ENCODE data around the gene KLHL36. TPM values are rescaled to one million over a fixed set of nuclear protein-coding genes. Genes with fewer than 3 reads are reported as not detected.
"Not testable (repeated sequence)": the region's sequence is repeated elsewhere in the genome, so short reads cannot be mapped to it uniquely, and the experiment has no call there.

Gene KLHL36
- total RNA-seq, 1 donor from 2014 or later, result 72.7 TPM

GRCh38 chr16:84686707-84687298, 38.5 kb downstream of the KLHL36 start:
- ChIA-PET CTCF (interaction anchor here (1.8 to 3.0 kb wide), 2 partner anchors 14 to 40 kb away, joined by 4 to 12 read pairs; no protein-coding TSS in a partner anchor), POLR2A (interaction anchor here (1.0 to 1.1 kb wide), 2 partner anchors 10 to 16 kb away, joined by 3 to 5 read pairs; no protein-coding TSS in a partner anchor)
- Mint-ChIP-seq H3K4me1 (peaks cover 22% of the 10 kb centered on the region), H3K36me3 (ENCODE audit: low read depth) (no peaks in the 10 kb centered on the region), H3K9me3 (no peaks in the 10 kb centered on the region), H3K27me3 (peaks cover 6% of the 10 kb centered on the region), H3K4me3 (no peak overlapping the region), H3K27ac (no peak overlapping the region)
- no peak for ATAC-seq (ENCODE audit: low read depth)
- DNase-seq, result no peak
- intact Hi-C loops (cut with micrococcal nuclease), result loop anchor here (1.0 kb wide), 1 partner anchor 13 kb away; no protein-coding TSS in a partner anchor
- TF ChIP-seq, protein P1, sequence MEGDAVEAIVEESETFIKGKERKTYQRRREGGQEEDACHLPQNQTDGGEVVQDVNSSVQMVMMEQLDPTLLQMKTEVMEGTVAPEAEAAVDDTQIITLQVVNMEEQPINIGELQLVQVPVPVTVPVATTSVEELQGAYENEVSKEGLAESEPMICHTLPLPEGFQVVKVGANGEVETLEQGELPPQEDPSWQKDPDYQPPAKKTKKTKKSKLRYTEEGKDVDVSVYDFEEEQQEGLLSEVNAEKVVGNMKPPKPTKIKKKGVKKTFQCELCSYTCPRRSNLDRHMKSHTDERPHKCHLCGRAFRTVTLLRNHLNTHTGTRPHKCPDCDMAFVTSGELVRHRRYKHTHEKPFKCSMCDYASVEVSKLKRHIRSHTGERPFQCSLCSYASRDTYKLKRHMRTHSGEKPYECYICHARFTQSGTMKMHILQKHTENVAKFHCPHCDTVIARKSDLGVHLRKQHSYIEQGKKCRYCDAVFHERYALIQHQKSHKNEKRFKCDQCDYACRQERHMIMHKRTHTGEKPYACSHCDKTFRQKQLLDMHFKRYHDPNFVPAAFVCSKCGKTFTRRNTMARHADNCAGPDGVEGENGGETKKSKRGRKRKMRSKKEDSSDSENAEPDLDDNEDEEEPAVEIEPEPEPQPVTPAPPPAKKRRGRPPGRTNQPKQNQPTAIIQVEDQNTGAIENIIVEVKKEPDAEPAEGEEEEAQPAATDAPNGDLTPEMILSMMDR (IDR thresholded peaks at IDR 0.05), result no peak

DNA sequence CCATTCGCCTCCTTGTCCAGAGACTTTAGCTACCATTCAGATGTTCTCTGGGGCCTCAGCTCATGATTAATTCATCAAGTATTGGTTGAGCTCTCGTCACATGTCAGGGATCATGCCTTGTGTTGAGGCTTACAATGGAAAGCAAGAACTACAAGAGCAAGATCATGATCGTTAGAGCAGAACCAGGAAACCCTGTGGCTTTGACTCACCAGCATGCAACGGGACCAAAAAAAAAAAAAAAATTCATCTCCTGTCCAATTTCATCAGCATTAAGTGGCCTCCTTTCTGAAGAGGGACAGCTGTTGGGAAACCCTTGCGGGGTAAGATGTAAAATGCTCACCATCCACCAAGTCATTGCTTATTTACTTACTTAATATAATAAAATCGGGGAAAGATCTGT, 39.4 kb downstream of the KLHL36 start:
- no peak for DNase-seq
- TF ChIP-seq, protein P1 (IDR thresholded peaks at IDR 0.05), result no peak
- ChIA-PET POLR2A (interaction anchor here (0.6 to 1.4 kb wide), 9 partner anchors 9 to 1116 kb away, joined by 3 to 14 read pairs (median 5); no protein-coding TSS in a partner anchor), CTCF (interaction anchor here (0.6 to 1.8 kb wide), 5 partner anchors 14 to 42 kb away, joined by 3 to 5 read pairs (median 4); no protein-coding TSS in a partner anchor)
- ATAC-seq (ENCODE audit: low read depth), result peak; percentile 98
- Mint-ChIP-seq H3K27me3 (peaks cover 6% of the 10 kb centered on the region), H3K9me3 (no peaks in the 10 kb centered on the region), H3K4me3 (peak overlapping the region; percentile 13), H3K36me3 (ENCODE audit: low read depth) (no peaks in the 10 kb centered on the region), H3K4me1 (peaks cover 22% of the 10 kb centered on the region), H3K27ac (peak overlapping the region; percentile 54)
- intact Hi-C loops (cut with micrococcal nuclease), result loop anchor here (1.0 kb wide), 1 partner anchor 13 kb away; no protein-coding TSS in a partner anchor

DNA sequence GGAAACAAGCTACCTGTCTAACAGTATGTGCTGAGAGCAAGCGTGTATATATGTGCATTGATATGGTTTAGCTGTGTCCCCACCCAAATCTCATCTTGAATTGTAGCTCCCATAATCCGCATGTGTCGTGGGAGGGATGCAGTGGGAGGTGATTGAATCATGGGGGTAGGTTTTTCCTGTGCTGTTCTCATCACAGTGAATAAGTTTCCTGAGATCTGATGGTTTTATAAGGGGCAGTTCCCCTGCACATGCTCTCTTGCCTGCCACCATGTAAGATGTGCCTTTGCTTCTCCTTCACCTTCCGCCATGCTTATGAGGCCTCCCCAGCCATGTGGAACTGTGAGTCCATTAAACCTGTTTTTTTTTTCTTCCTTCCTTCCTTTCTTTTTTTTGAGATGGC, 39.9 kb downstream of the KLHL36 start:
- peak overlapping the region; percentile 54 for H3K27ac Mint-ChIP-seq
- H3K36me3 Mint-ChIP-seq (ENCODE audit: low read depth); H3K27me3 Mint-ChIP-seq; intact Hi-C loops (cut with micrococcal nuclease); DNase-seq; H3K9me3 Mint-ChIP-seq; H3K4me3 Mint-ChIP-seq: not testable (repeated sequence)
- POLR2A ChIA-PET, result interaction anchor here (0.5 to 1.4 kb wide), 7 partner anchors 9 to 321 kb away, joined by 3 to 14 read pairs (median 4); no protein-coding TSS in a partner anchor
- CTCF ChIA-PET, result interaction anchor here (0.6 to 1.8 kb wide), 4 partner anchors 14 to 42 kb away, joined by 3 to 5 read pairs (median 4); no protein-coding TSS in a partner anchor
- ATAC-seq (ENCODE audit: low read depth), result peak; percentile 5
- peaks cover 22% of the 10 kb centered on the region for H3K4me1 Mint-ChIP-seq

GRCh38 chr16:84689111-84689510, 40.8 kb downstream of the KLHL36 start:
- peaks cover 6% of the 10 kb centered on the region for H3K27me3 Mint-ChIP-seq
- intact Hi-C loops (cut with micrococcal nuclease), result no loop called here
- H3K27ac Mint-ChIP-seq, result no peak overlapping the region

GRCh38 chr16:84690088-84690819, 41.9 kb downstream of the KLHL36 start:
- DNase-seq, result no peak
- Mint-ChIP-seq H3K9me3 (no peaks in the 10 kb centered on the region), H3K4me1 (peaks cover 22% of the 10 kb centered on the region), H3K36me3 (ENCODE audit: low read depth) (no peaks in the 10 kb centered on the region), H3K27ac (no peak overlapping the region), H3K27me3 (no peaks in the 10 kb centered on the region), H3K4me3 (no peak overlapping the region)
- CTCF ChIA-PET, result interaction anchor here (1.7 to 2.1 kb wide), 2 partner anchors 18 to 36 kb away, joined by 6 to 7 read pairs; no protein-coding TSS in a partner anchor
- ATAC-seq (ENCODE audit: low read depth), result no peak
- POLR2A ChIA-PET, result interaction anchor here (0.6 to 1.1 kb wide), 2 partner anchors 10 to 13 kb away, joined by 3 read pairs; no protein-coding TSS in a partner anchor
- TF ChIP-seq, protein P1 (IDR thresholded peaks at IDR 0.05), result no peak
- intact Hi-C loops (cut with micrococcal nuclease), result no loop called here

More at GRCh38 chr16:84689111-84689510, 40.8 kb downstream of the KLHL36 start:
- H3K36me3 Mint-ChIP-seq (ENCODE audit: low read depth), result no peaks in the 10 kb centered on the region
- ChIA-PET CTCF (interaction anchor here (1.7 to 2.1 kb wide), 2 partner anchors 17 to 37 kb away, joined by 6 to 7 read pairs; no protein-coding TSS in a partner anchor), POLR2A (interaction anchor here (0.6 kb wide), 1 partner anchor 766 kb away, joined by 3 read pairs; no protein-coding TSS in a partner anchor)
- TF ChIP-seq, protein P1 (IDR thresholded peaks at IDR 0.05), result no peak
- ATAC-seq (ENCODE audit: low read depth), result no peak
- no peaks in the 10 kb centered on the region for H3K9me3 Mint-ChIP-seq
- H3K4me3 Mint-ChIP-seq, result no peak overlapping the region
- no peak for DNase-seq
- peaks cover 22% of the 10 kb centered on the region for H3K4me1 Mint-ChIP-seq
